ENCODE data around the gene MEGF10.

Gene MEGF10

GRCh38 chr5:127434588-127434987 lies 144.0 kb downstream of the MEGF10 start:
- no peak for DNase-seq (ENCODE audit: low spot score)
- FAIRE-seq, result no peak

GRCh38 chr5:127435821-127436220 lies 145.2 kb downstream of the MEGF10 start:
- DNase-seq (ENCODE audit: low spot score) (no peak), FAIRE-seq (no peak)

GRCh38 chr5:127439644-127440043 lies 149.0 kb downstream of the MEGF10 start:
- FAIRE-seq (no peak), DNase-seq (ENCODE audit: low spot score) (no peak)

GRCh38 chr5:127440831-127441230 lies 150.2 kb downstream of the MEGF10 start:
- no peak for FAIRE-seq
- DNase-seq (ENCODE audit: low spot score), result no peak

GRCh38 chr5:127441799-127442484 lies 151.3 kb downstream of the MEGF10 start:
- DNase-seq (ENCODE audit: low spot score) (peak; percentile 16), FAIRE-seq (no peak)

- DNase-seq (ENCODE audit: low spot score) (no peak), FAIRE-seq (no peak)
Observed at GRCh38 chr5:127444171-127444570, 153.6 kb downstream of the MEGF10 start.

- DNase-seq (ENCODE audit: low spot score), result no peak
- no peak for FAIRE-seq
Observed at GRCh38 chr5:127445328-127445727, 154.7 kb downstream of the MEGF10 start.

DNA sequence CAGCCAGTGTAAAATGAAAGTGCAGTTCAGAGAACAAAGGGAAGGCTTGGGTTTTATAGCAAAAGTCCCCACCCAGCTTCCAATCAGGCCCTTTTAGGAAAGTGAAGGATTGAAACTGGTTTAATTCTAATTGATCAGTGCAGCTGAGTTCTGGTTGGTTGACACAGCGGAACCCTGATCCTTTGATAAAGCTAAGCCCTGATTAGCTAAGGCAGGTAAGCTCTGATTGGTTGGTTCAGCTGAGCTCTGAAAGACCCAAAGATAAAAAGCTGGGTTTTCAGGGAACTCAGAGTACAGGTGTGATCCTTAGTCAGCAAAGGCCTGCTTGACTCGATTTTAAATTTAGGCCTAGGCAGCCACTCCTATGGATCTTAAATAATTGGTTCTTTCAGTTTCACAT lies 156.0 kb downstream of the MEGF10 start:
- DNase-seq (ENCODE audit: low spot score) (no peak), FAIRE-seq (no peak)

DNA sequence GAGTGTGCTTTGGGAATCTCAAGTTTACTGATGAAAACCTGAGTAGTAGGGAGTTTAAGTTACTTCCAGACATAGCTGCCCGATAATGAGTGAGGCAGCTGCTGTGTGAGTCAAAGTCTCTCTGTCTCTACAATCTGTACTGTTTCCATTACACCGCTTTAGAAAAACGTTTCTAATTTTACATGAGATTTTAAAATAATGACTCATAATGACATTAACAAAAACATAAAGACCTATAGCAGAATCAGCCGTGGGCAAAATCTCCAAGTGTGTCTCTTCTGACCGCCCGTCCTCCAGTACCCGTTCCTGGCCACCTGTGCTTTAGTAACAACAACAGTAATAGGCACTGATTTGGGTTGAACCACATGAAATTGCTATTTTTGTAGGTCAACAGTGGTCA lies 157.2 kb downstream of the MEGF10 start:
- DNase-seq (ENCODE audit: low spot score) (no peak), FAIRE-seq (no peak)

GRCh38 chr5:127450046-127450445 lies 159.4 kb downstream of the MEGF10 start:
- DNase-seq (ENCODE audit: low spot score), result no peak
- FAIRE-seq, result no peak

GRCh38 chr5:127451096-127451495 lies 160.5 kb downstream of the MEGF10 start:
- FAIRE-seq (no peak), DNase-seq (ENCODE audit: low spot score) (no peak)

- DNase-seq (ENCODE audit: low spot score), result no peak
- no peak for FAIRE-seq
Observed at GRCh38 chr5:127452626-127453025, 162.0 kb downstream of the MEGF10 start.

GRCh38 chr5:127471211-127471610 lies 180.6 kb downstream of the MEGF10 start:
- DNase-seq (ENCODE audit: low spot score) (no peak), FAIRE-seq (no peak)

- DNase-seq (ENCODE audit: low spot score) (no peak), FAIRE-seq (no peak)
Observed at GRCh38 chr5:127472700-127473099, 182.1 kb downstream of the MEGF10 start.

DNA sequence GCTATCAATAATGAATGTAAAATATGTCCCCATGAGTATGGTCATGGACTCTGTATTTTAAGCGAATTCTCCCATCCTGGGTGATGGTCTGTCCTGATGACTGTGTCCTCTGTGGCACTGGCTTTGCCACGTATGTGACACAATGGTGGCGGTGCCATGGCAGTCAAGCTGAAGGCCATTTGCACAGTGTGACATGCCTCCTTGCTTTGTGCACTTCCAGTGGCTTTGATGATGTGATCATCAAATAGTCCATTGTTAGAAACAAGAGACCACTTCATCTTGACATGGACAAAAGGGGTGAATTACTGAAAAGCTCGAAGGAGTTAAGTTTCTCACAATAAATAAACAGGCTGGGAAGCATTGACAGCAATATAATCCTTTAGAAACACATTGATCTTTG lies 195.9 kb downstream of the MEGF10 start:
- FAIRE-seq, result peak; percentile 88

DNA sequence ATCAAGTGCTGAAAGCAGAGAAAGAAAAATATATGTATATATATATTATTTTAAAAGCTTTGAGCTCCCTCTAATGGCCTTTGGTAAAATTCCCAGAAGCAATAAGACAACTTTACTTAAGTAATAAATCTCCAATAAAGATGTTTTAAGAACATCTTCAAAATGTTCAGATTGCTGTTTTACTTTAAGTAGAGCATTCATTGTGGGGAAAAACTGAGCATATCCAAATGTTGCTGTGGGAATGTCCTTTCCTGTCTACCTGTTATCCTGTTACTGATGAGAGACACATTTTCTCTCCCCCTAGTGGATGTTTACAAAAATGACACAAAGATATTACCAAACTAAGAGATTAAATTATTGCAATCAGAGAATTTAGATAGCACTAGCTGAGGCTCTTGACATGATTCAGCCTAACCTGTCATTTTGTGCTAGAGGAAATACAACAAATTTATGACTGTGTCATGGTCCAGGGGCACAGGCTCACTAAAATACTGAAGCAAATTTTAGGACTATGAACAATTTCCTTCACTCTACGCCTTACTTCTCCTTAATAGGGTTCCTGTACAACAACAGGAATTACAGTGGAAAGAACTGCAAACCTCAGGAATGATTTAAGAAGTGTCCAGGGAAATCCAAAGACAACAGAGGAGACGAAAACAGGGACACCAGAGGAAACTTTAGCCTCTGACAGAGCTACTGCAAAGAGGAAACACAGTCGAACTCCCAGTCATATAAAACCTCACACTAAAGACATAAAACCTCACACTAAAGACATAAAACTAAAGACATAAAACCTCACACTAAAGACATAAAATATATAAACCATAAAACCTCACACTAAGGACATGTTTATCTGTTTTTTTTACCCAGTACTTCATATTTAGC lies 202.5 kb downstream of the MEGF10 start:
- FAIRE-seq (no peak), DNase-seq (ENCODE audit: low spot score) (peak; percentile 29)

More for the DNA sequence above, 195.9 kb downstream of the MEGF10 start:
- DNase-seq (ENCODE audit: low spot score), result no peak

DNA sequence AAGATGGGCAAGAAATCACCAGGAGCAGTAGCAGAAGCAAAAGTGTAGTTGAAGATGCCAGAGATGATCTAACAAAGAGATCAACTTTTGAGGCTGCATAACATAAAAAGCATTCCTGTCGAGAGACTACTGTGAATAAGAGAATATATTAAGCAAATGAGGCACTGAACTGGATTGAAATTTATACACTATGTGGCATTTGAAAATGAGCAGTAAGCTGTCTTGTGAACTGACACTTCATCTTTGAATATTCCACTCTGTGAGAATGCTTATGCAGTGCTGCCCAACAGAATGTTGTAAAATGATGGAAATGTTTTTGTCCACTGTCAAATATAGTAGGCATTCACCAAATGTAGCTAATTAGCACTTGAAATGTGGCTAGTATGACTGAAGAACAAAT lies 208.0 kb downstream of the MEGF10 start:
- DNase-seq (ENCODE audit: low spot score), result no peak

DNA sequence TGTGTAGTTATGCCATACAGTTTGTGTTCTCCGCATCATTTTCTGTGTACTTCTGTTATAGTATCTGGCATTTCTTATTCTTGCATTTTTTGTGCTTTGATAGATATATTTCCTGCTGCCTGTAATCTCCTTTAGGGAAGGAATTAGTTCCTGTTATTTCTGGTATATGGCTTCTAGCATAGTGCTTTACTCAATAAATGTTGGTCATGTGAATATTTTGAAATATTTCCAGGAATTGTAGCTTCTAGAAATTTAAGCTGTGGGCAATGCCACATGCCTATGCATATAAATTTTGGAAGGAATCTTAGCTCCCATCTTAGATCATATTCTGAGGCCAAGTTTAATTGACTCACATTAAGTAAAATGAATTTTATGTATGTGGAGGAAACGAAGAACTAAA lies 215.3 kb downstream of the MEGF10 start:
- DNase-seq (ENCODE audit: low spot score) (no peak), FAIRE-seq (no peak)

More for the DNA sequence above, 208.0 kb downstream of the MEGF10 start:
- FAIRE-seq, result no peak

DNA sequence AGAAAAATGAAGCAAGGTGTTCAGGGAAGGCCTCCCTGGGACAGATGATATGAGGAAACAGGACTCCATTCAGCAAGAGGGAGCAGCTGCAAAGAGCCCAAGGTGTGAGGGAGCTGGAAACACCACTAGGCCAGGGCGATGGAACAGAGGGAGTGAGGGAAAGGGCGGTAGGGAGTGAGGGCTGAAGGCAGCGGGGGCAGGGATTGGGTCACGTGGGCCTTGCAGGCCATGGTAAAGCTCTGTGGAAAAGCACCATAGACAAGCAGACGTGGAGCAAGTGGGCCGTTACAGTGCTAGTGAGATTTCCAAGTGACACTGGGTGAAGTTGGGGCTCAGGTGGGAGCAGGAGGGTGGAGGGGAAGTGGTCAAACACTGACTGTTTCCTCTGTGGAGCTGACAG lies 216.0 kb downstream of the MEGF10 start:
- FAIRE-seq (no peak), DNase-seq (ENCODE audit: low spot score) (no peak)

DNA sequence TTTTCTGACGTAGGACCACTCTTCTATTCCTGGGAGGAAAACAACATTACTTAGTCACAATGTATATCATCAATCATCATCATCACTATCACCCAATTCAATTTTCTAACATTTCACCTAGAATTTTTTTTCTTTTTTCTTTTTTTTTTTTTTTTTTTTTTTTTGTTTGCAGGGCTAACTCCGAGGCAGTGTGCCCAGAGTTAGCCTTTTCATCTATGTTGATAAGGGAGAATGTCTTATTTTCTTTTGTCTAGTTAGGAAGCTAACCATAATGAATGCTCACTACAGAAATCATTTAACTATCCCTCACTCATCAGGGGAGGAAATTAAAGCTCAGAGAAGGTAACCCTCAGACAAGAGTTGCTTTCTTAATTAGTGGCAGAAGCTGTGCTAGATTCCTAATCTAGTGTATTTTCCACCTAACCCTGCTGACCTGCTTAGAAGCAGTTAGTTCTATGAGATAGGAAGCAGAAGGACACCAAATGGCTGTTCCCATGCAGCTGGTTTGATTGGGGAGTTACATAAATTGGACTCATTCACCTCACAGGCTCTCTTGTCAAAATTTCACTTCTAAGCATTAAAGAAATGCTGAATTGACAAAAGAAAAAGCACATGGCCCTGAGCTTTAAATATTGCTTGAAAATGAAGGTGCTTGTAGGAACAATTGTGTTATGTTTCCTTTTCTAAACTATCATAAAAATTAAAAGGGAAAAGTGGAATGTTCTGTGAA lies 218.2 kb downstream of the MEGF10 start:
- DNase-seq (ENCODE audit: low spot score) (no peak), FAIRE-seq (no peak)
